H9 (cell line): ENCODE measurements around the gene MRI1. TPM values are rescaled to one million over a fixed set of nuclear protein-coding genes. Genes with fewer than 3 reads are reported as not detected.

Experiments
- DNase-seq: peaks from one replicate; pipeline ENCODE4 v3.0.0-alpha.2; 2017
- H2AFZ ChIP-seq: one replicate; pipeline ENCODE4 v1.6.1; 2013; ENCODE audit warnings: mild to moderate bottlenecking, low read length, control low read depth, moderate library complexity
- H2AK5ac ChIP-seq: 2 replicates; pipeline ENCODE4 v1.6.1; 2013; ENCODE audit warnings: low read length, control low read depth, mixed read lengths; ENCODE audit not compliant: insufficient read length
- H2BK120ac ChIP-seq: one replicate; pipeline ENCODE4 v1.6.1; 2013; ENCODE audit warnings: low read depth, mild to moderate bottlenecking, low read length, control low read depth, inconsistent platforms; ENCODE audit not compliant: poor library complexity, severe bottlenecking
- H2BK12ac ChIP-seq: 2 replicates; pipeline ENCODE4 v1.6.1; 2013; ENCODE audit warnings: low read length, control low read depth, mixed read lengths, low read depth; ENCODE audit not compliant: insufficient read length
- H2BK15ac ChIP-seq: 2 replicates; pipeline ENCODE4 v1.6.1; 2013; ENCODE audit warnings: low read depth, low read length, control low read depth
- H2BK20ac ChIP-seq: one replicate; pipeline ENCODE4 v1.6.1; 2013; ENCODE audit warnings: low read depth, mild to moderate bottlenecking, low read length, control low read depth, inconsistent platforms; ENCODE audit not compliant: poor library complexity, severe bottlenecking
- H2BK5ac ChIP-seq: 2 replicates; pipeline ENCODE4 v1.6.1; 2013; ENCODE audit warnings: low read length, control low read depth, mixed read lengths; ENCODE audit not compliant: insufficient read length
- H3K14ac ChIP-seq: 2 replicates; pipeline ENCODE4 v1.6.1; 2013; ENCODE audit warnings: low read length, control low read depth; ENCODE audit not compliant: insufficient read depth
- H3K18ac ChIP-seq: 2 replicates; pipeline ENCODE4 v1.6.1; 2013; ENCODE audit warnings: low read depth, mild to moderate bottlenecking, mixed read lengths, low read length, control low read depth; ENCODE audit not compliant: insufficient read length
- H3K23ac ChIP-seq: 2 replicates; pipeline ENCODE4 v1.6.1; 2013; ENCODE audit warnings: low read length, control low read depth, mixed read lengths, low read depth; ENCODE audit not compliant: insufficient read length
- H3K23me2 ChIP-seq: 2 replicates; pipeline ENCODE4 v1.6.1; 2013; ENCODE audit warnings: low read depth, mild to moderate bottlenecking, mixed read lengths, low read length, control low read depth; ENCODE audit not compliant: insufficient read length, poor library complexity, severe bottlenecking
- H3K27ac ChIP-seq: 2 replicates; pipeline ENCODE4 v1.5.1; 2013; ENCODE audit warnings: low read length, control low read depth, mixed read lengths, low read depth; ENCODE audit not compliant: insufficient read length
- H3K27me3 ChIP-seq: 2 replicates; pipeline ENCODE4 v1.6.1; 2013; ENCODE audit warnings: low read length, control low read depth, inconsistent platforms; ENCODE audit not compliant: insufficient read depth
- H3K4ac ChIP-seq: 2 replicates; pipeline ENCODE4 v1.6.1; 2013; ENCODE audit warnings: low read depth, mild to moderate bottlenecking, control low read depth, inconsistent platforms, low read length, moderate library complexity
- H3K4me1 ChIP-seq: 2 replicates; pipeline ENCODE4 v1.6.1; 2013; ENCODE audit warnings: low read length, control low read depth, inconsistent platforms; ENCODE audit not compliant: insufficient read depth
- H3K4me2 ChIP-seq: 2 replicates; pipeline ENCODE4 v1.6.1; 2013; ENCODE audit warnings: low read length, control low read depth, mixed read lengths; ENCODE audit not compliant: insufficient read length, insufficient read depth
- H3K56ac ChIP-seq: 2 replicates; pipeline ENCODE4 v1.6.1; 2013; ENCODE audit warnings: low read depth, mild to moderate bottlenecking, mixed read lengths, low read length, control low read depth; ENCODE audit not compliant: insufficient read length
- H3K79me1 ChIP-seq: 2 replicates; pipeline ENCODE4 v1.6.1; 2013; ENCODE audit warnings: low read depth, mild to moderate bottlenecking, moderate library complexity, low read length, control low read depth, inconsistent platforms; ENCODE audit not compliant: insufficient read depth, poor library complexity, severe bottlenecking
- H3K79me2 ChIP-seq: 2 replicates; pipeline ENCODE4 v1.6.1; 2013; ENCODE audit warnings: low read length, control low read depth, inconsistent platforms; ENCODE audit not compliant: insufficient read depth
- H3K9ac ChIP-seq: 2 replicates; pipeline ENCODE4 v1.6.1; 2013; ENCODE audit warnings: low read length, control low read depth, mixed read lengths; ENCODE audit not compliant: insufficient read length; ENCODE audit errors: extremely low read depth
- H3K9me3 ChIP-seq: one replicate; pipeline ENCODE4 v1.6.1; 2013; ENCODE audit warnings: low read depth, low read length, inconsistent platforms; ENCODE audit not compliant: control insufficient read depth
- H3T11ph ChIP-seq: one replicate; pipeline ENCODE4 v1.6.1; 2013; ENCODE audit warnings: mild to moderate bottlenecking, low read length, control low read depth, inconsistent platforms
- H4K20me1 ChIP-seq: one replicate; pipeline ENCODE4 v1.6.1; 2013; ENCODE audit not compliant: control insufficient read depth, insufficient read length, insufficient read depth
- H4K5ac ChIP-seq: 2 replicates; pipeline ENCODE4 v1.6.1; 2013; ENCODE audit warnings: low read depth, mild to moderate bottlenecking, mixed read lengths, low read length, control low read depth; ENCODE audit not compliant: insufficient read length
- H4K8ac ChIP-seq: replicated peaks from 2 replicates; pipeline ENCODE4 v1.6.1; 2013; ENCODE audit warnings: low read length, control low read depth, mixed read lengths, low read depth; ENCODE audit not compliant: insufficient read length
- H4K91ac ChIP-seq: 2 replicates; pipeline ENCODE4 v1.6.1; 2013; ENCODE audit warnings: low read depth, mild to moderate bottlenecking, moderate library complexity, mixed read lengths, low read length, control low read depth; ENCODE audit not compliant: insufficient read length
- H3K27ac Mint-ChIP-seq, 3 experiments: 2 replicates in 2 of 3; 3 replicates in 1 of 3; pipeline ENCODE4 v1.8.0; 2020 to 2021; ENCODE audit warnings: mixed read lengths in 3 of 3, mild to moderate bottlenecking in 1 of 3, moderate library complexity in 1 of 3
- H3K27me3 Mint-ChIP-seq: 2 replicates; pipeline ENCODE4 v1.8.0; 2021; ENCODE audit warnings: low read depth, mild to moderate bottlenecking, moderate library complexity, mixed read lengths
- H3K36me3 Mint-ChIP-seq, 3 experiments: 2 replicates in 2 of 3; 3 replicates in 1 of 3; pipeline ENCODE4 v1.8.0; 2020 to 2021; ENCODE audit warnings: low read depth in 3 of 3, mixed read lengths in 3 of 3; ENCODE audit not compliant: insufficient read depth in 1 of 3
- H3K4me1 Mint-ChIP-seq, 2 experiments: 2 replicates each; pipeline ENCODE4 v1.8.0; 2020; ENCODE audit warnings: mixed read lengths in 2 of 2
- H3K4me3 Mint-ChIP-seq, 2 experiments: 2 replicates in 1 of 2; 3 replicates in 1 of 2; pipeline ENCODE4 v1.8.0; 2020 to 2021; ENCODE audit warnings: mild to moderate bottlenecking in 2 of 2, mixed read lengths in 2 of 2, moderate library complexity in 1 of 2
- H3K9me3 Mint-ChIP-seq, 2 experiments: 2 replicates in 1 of 2; 3 replicates in 1 of 2; pipeline ENCODE4 v1.8.0; 2020; ENCODE audit warnings: mild to moderate bottlenecking in 2 of 2, mixed read lengths in 2 of 2, moderate library complexity in 1 of 2
- CTCF ChIP-seq: fragments of 200-600 bp; sonication (generic); conservative IDR thresholded peaks from 3 replicates; pipeline ENCODE4 v1.8.0; 2021; ENCODE audit warnings: antibody characterized with exemption, mild to moderate bottlenecking
- WGBS: extraction: QIAGEN DNeasy Blood & Tissue Kit; methylation state at CpG from one replicate; pipeline ENCODE4 v1.1.7; 2013; ENCODE audit warnings: missing lambda C conversion rate, low lambda C conversion rate, mixed read lengths; ENCODE audit not compliant: insufficient read length; ENCODE audit errors: extremely low coverage; 5-methylcytosine and 5-hydroxymethylcytosine counted together
- total RNA-seq: library from RNA; stranded (reverse); gene quantifications from 2 replicates; pipeline ENCODE4 v1.2.1, GENCODE V29; 2021

Gene MRI1
- total RNA-seq, 1 experiment from 2014 or later, result 19.5 TPM

GRCh38 chr19:13762635-13763235 is 1.6 kb upstream of the MRI1 start:
- H2AFZ ChIP-seq, result no peak overlapping the region
- no peak overlapping the region for H2BK15ac ChIP-seq
- Mint-ChIP-seq H3K36me3 (peaks cover 10 to 47% (median 46%) of the 10 kb centered on the region in 3 experiments; a peak in 6 of 7 replicates), H3K27me3 (peaks cover 1% of the 10 kb centered on the region), H3K4me1 (peaks cover 6 to 8% of the 10 kb centered on the region in 2 experiments), H3K27ac (no peak overlapping the region), H3K9me3 (no peaks in the 10 kb centered on the region), H3K4me3 (no peak overlapping the region)
- H3T11ph ChIP-seq, result no peak overlapping the region
- peak; percentile 44 for DNase-seq
- H4K91ac ChIP-seq, result no peak overlapping the region
- no peak for TF ChIP-seq CTCF
- no peaks in the 10 kb centered on the region for H3K79me2 ChIP-seq
- no peak overlapping the region for H3K27ac ChIP-seq
- no peak overlapping the region for H2BK12ac ChIP-seq
- H3K23me2 ChIP-seq, result peaks cover 4% of the 10 kb centered on the region
- no peak overlapping the region for H4K8ac ChIP-seq
- H3K56ac ChIP-seq, result no peak overlapping the region
- no peaks in the 10 kb centered on the region for H3K79me1 ChIP-seq
- H3K23ac ChIP-seq, result no peak overlapping the region
- H3K4me1 ChIP-seq, result no peaks in the 10 kb centered on the region; the same call in 1 of the 2 replicates
- no peak overlapping the region for H3K9ac ChIP-seq
- H3K4ac ChIP-seq, result no peak overlapping the region
- H3K18ac ChIP-seq, result no peak overlapping the region
- no peak overlapping the region for H3K14ac ChIP-seq
- no CpG with 5 or more reads among the region's 42 CpGs for WGBS
- H2BK120ac ChIP-seq, result no peak overlapping the region
- no peaks in the 10 kb centered on the region for H3K9me3 ChIP-seq
- no peaks in the 10 kb centered on the region for H4K20me1 ChIP-seq
- H2BK20ac ChIP-seq, result no peak overlapping the region
- H2BK5ac ChIP-seq, result no peak overlapping the region
- no peaks in the 10 kb centered on the region for H3K27me3 ChIP-seq
- H4K5ac ChIP-seq, result no peak overlapping the region
- H2AK5ac ChIP-seq, result no peak overlapping the region
- no peak overlapping the region for H3K4me2 ChIP-seq
